Endometrium (tissue), 2 donors: ENCODE data around the gene COX7C.
"Not testable (repeated sequence)": the region's sequence is repeated elsewhere in the genome, so short reads cannot be mapped to it uniquely, and the experiment has no call there.

Experiments used
- FAIRE-seq: peaks from 2 replicates; lab custom pipeline; 2012; peaks lifted over from hg19 to GRCh38; lab: Jason Lieb, UNC
- donor health status: control.
- donor health status: control.

Gene COX7C

GRCh38 chr5:86617756-86618576 is at the start of gene COX7C:
COX7C (plus strand) TSS chr5:86617941; CDS start chr5:86618056, 115 bp downstream.
- peak; percentile 96 for FAIRE-seq

GRCh38 chr5:86569522-86570426 is 48.0 kb upstream of the COX7C start:
- not testable (repeated sequence) for FAIRE-seq

GRCh38 chr5:86570427-86571083 is 47.2 kb upstream of the COX7C start:
- FAIRE-seq: no peak

GRCh38 chr5:86571109-86571508 is 46.6 kb upstream of the COX7C start:
- FAIRE-seq: not testable (repeated sequence)

GRCh38 chr5:86572825-86573517 is 44.8 kb upstream of the COX7C start:
- FAIRE-seq: no peak

GRCh38 chr5:86579502-86579901 is 38.2 kb upstream of the COX7C start:
- no peak for FAIRE-seq

- FAIRE-seq: no peak
These were observed 21.3 kb upstream of the COX7C start for GRCh38 chr5:86596476-86596875.

GRCh38 chr5:86605881-86606280 is 11.9 kb upstream of the COX7C start:
- no peak for FAIRE-seq

GRCh38 chr5:86613455-86613854 is 4.3 kb upstream of the COX7C start:
- no peak for FAIRE-seq

- no peak for FAIRE-seq
These were observed 409 bp upstream of the COX7C start for GRCh38 chr5:86617309-86617755.

- no peak for FAIRE-seq
These were observed 6.2 kb downstream of the COX7C start for GRCh38 chr5:86623785-86624483.

GRCh38 chr5:86625148-86625547 is 7.4 kb downstream of the COX7C start:
- FAIRE-seq: no peak

- FAIRE-seq: no peak
These were observed 8.4 kb downstream of the COX7C start for GRCh38 chr5:86626149-86626548.

GRCh38 chr5:86631165-86631564 is 13.4 kb downstream of the COX7C start:
- no peak for FAIRE-seq

- FAIRE-seq: no peak
These were observed 23.3 kb downstream of the COX7C start for GRCh38 chr5:86640998-86641397.

- no peak for FAIRE-seq
These were observed 27.1 kb downstream of the COX7C start for GRCh38 chr5:86644843-86645242.

- FAIRE-seq: no peak
These were observed 28.1 kb downstream of the COX7C start for GRCh38 chr5:86645885-86646284.

GRCh38 chr5:86646671-86647070 is 28.9 kb downstream of the COX7C start:
- FAIRE-seq: no peak

- no peak for FAIRE-seq
These were observed 32.2 kb downstream of the COX7C start for GRCh38 chr5:86649832-86650505.

GRCh38 chr5:86660771-86661170 is 43.0 kb downstream of the COX7C start:
- FAIRE-seq: not testable (repeated sequence)

- no peak for FAIRE-seq
These were observed 46.4 kb downstream of the COX7C start for GRCh38 chr5:86664173-86664572.
